ENCODE data around the gene CKMT1A. TPM values are rescaled to one million over a fixed set of nuclear protein-coding genes. Genes with fewer than 3 reads are reported as not detected.

CKMT1A gene
- 0.47 TPM for total RNA-seq

GRCh38 chr15:43693148-43694022, at the start of gene CKMT1A:
Gene CKMT1A, plus strand, starts transcription at chr15:43693859. Its CDS starts 192 bp downstream, at chr15:43694051.

GRCh38 chr15:43648649-43649429, 44.8 kb upstream of the CKMT1A start, which contains the start of gene CATSPER2:
Gene CATSPER2, minus strand, starts transcription at chr15:43648844. Its CDS starts 783 bp downstream, at chr15:43648061.

GRCh38 chr15:43746245-43746902, 52.7 kb downstream of the CKMT1A start, which contains the start of gene PDIA3:
Gene PDIA3, plus strand, starts transcription at chr15:43746438. Its CDS starts 102 bp downstream, at chr15:43746540.

Small RNA genes lying within 50 kb of the gene (small RNA-seq; reads per million reads assigned to genes)
- gene PDIA3P2 (ENCODE audit: low replicate concordance) (not detected), gene RNU6-353P (ENCODE audit: low replicate concordance) (not detected), gene RNU6-354P (ENCODE audit: low replicate concordance) (not detected)

Other genes starting within 250 kb of the CKMT1A start
- gene TP53BP1, start 200.7 kb upstream of the CKMT1A start, total RNA-seq, result 89.0 TPM
- gene MAP1A, start 176.3 kb upstream of the CKMT1A start, total RNA-seq, result 7.2 TPM
- gene PPIP5K1, start 103.7 kb upstream of the CKMT1A start, total RNA-seq, result 35.4 TPM
- 1.9 TPM for gene CKMT1B, start 99.8 kb upstream of the CKMT1A start, total RNA-seq
- gene STRC, start 75.1 kb upstream of the CKMT1A start, total RNA-seq, result 0.82 TPM
- gene CATSPER2, start 45.0 kb upstream of the CKMT1A start, total RNA-seq, result 1.9 TPM
- gene PDIA3, start 52.6 kb downstream of the CKMT1A start, total RNA-seq, result 156 TPM
- 3.6 TPM for gene ELL3, start 83.1 kb downstream of the CKMT1A start, total RNA-seq
- 264 TPM for gene SERF2, start 98.5 kb downstream of the CKMT1A start, total RNA-seq
- gene SERINC4, start 106.4 kb downstream of the CKMT1A start, total RNA-seq, result 0.23 TPM
- gene HYPK, start 106.7 kb downstream of the CKMT1A start, total RNA-seq, result 5.5 TPM
- gene MFAP1, start 130.8 kb downstream of the CKMT1A start, total RNA-seq, result 21.5 TPM
- 8.8 TPM for gene WDR76, start 133.1 kb downstream of the CKMT1A start, total RNA-seq